Dermis blood vessel endothelial cell (primary cell): Measurements from ENCODE around the gene STRN3. TPM values are rescaled to one million over a fixed set of nuclear protein-coding genes. Genes with fewer than 3 reads are reported as not detected.
"Not testable (repeated sequence)": the region's sequence is repeated elsewhere in the genome, so short reads cannot be mapped to it uniquely, and the experiment has no call there.

ENCODE experiments used
- DNase-seq: peaks from one replicate; pipeline ENCODE4 v3.0.0; 2010
- total RNA-seq: library from RNA; depleted of rRNA; stranded (reverse); fragments of >200 nt; gene quantifications from 2 replicates; pipeline ENCODE4 v1.2.3, GENCODE V29; 2014

STRN3 gene
- total RNA-seq, 1 donor from 2014 or later, result 62.3 TPM

DNA sequence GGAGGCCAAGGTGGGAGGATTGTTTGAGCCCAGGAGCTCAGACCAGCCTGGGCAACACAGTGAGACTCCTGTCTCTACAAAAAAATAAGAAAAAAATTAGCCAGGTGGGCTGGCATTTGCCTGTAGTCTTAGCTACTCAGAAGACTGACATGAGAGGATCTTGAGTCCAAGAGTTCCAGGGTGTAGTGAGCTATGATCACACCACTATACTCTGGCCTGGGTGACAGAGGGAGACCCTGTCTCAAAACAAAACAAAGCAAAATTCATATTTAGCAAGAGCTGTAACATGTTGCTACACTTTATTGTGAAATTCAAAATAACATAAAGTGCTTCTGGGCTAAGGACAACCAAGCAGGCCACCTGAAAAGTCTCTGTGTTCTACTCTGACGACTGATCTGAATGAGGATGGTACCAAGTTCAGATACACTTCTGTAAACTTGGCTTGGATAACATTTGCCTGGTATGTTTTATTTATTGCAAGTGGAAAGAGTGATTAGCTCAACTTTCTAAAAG lies 11.6 kb upstream of the STRN3 start:
- no peak for DNase-seq

DNA sequence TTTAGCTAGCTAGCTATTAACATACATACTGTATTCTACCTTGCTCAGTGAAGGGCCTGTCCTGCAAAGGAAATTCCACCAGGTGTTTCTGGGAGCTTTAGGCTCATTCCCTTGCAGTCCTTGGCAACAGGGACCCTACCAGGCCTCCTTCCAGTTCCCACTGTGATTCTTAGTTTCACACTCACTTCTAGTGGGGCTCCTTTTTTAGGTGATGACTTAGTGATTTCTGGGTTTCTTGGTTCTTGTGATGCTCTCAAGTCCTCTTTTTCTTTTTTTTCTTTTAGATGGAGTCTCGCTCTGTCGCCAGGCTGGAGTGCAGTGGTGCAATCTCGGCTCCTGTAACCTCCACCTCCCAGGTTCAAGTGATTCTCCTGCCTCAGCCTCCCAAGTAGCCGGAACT lies 10.4 kb upstream of the STRN3 start:
- DNase-seq, result no peak

DNA sequence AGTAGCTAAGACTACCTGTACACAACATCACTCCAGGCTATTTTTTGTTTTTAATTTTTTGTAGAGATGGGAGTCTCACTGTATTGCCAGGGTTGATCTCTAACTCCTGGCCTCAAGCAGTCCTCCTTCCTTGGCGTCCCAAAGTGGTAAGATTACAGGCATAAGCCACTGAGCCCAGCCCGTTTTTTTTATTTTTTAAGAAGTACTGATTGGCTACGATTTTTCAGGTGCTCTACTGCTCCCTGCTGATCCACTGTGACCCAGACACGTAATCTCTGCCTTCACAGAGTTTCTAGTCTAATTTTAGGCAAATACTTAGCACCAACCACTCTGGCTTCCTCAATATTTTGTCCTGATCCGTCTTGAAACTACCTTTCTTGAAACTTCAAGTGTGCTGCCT lies 4.3 kb upstream of the STRN3 start:
- no peak for DNase-seq

DNA sequence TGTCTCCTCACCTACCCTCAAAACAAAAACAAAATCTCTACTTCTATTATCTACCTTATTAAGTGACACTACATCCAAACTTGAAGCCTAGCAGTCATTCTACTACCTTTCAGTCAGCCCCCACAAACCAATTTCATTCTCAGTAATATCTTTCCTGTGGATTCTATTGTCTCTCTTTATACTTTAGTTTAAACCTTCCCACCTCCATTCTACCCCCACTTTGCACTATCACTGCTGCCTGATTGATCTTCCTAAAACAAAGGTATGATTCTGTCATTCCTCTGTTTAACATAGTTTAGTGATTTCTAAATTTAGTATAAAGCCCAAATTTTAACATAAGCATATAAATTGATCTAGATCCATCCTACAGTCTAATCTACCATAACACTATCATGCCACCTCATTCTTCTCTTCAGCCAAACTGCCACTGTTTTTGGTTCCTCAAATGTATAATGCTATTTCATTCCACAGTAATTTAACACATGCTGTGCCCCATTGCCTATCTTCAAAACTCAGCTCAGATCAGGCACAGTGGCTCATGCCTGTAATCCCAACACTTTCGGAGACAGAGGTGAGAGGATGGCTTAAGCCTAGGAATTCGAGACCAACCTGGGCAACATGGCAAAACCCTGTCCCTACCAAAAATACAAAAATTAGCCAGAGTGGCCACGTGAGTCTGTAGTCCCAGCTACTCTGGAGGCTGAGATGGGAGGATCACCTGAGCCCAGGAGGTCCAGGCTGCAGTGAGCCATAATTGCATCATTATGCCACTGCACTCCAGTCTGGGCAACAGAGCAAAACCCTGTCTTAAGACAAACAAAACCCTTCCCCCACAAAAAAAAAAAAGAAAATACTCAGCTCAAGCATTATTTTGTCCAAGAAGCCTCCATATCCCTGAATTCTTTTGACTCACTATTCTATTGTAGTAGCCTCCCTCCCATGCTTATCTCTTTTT lies 3.1 kb upstream of the STRN3 start:
- no peak for DNase-seq

DNA sequence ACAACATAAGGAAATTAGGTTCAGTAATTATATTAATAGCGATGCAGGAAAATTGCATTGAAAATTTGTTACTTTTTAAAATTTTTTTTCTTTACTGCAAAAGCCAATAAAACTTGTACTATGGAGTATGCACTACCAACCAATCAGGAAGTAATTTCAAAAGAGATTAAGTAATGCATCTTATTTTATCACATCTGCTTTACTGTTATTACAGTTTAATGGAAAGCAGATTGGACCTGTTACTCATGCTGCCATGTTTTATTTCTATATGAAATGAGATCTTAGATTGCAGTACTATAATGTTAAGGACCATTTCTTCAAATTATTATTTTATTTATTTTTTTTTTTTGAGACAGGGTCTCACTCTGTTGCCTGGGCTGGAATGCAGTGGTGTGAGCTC lies 1.7 kb upstream of the STRN3 start:
- no peak for DNase-seq

DNA sequence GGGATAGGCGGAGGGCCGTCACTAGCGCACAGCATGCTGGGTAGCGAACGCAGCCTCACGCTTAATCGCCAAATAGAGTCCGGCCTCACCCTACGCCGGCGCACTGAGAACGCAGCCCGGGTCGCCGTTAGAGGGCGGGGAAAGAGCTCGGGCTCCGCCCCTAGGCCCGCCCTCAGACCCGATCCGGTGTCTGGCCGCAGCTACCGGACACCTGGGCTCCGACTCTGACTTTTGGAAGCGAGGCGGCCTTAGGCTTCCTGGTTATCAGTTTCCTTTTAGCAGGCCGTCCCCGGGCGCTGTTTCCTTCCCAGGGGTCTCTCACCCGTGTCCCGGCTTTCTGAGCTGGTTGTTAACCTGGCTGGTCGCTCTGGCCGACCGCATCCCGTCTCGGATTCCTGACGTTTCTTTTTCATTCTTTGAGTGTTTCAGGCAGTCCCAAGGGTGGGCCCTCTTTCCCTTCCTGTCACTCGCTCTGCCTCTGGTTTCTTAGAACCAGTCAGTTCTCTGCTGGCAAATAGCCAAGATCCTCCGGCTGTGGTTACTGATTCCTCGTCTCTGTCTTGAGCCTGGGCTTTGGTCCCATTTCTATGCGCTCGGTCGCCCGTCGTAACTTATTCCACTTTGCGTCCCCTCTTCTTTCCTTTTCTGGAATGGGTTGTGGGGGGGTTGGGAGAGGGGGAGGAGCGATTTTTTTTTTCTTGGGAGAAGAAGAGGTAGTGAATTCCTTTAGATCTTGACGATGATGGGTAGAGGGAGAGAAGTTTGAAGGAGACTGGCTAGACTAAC lies 464 bp upstream of the STRN3 start:
- DNase-seq, result peak; percentile 98

DNA sequence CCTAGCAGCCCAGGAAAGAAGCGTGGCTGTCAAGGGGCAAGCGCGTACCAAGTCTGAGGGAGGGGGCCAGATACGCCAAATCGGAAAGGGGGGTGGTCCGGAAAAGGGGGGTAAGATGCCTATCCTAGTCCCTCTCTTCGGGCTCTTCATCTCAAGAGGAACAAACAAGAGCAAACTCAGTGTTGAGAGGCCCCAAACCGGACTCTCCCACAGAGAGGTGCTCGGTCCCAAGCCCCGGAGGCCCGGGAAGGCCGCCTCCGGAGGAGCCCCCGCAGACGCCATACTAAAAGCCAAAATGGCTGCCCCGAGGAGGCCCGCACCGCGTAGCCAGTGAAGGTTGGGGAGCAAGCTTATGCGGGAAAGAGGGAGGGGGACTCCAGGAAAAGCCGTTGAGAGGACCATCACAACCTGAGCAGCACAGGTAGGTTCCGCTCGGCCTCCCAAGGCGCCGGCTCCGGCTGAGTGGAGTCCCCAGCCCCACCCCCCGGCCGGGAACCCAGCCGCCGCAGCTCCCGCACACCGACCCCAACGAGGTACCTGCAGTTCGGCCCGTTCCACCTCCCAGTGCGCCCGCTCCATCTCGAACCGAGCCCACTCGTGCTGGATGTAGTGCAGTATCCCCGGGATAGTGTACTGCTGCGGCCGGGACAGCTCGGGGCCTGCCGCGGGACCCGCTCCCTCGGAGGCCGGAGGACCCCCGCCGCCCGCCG lies 657 bp downstream of the STRN3 start, which contains the start of gene AP4S1:
Gene AP4S1 (plus strand): TSS at position 283 of the 710 bp plus-strand sequence. CDS start 40,548 bp downstream, outside the sequence.
- DNase-seq, result peak; percentile 41

DNA sequence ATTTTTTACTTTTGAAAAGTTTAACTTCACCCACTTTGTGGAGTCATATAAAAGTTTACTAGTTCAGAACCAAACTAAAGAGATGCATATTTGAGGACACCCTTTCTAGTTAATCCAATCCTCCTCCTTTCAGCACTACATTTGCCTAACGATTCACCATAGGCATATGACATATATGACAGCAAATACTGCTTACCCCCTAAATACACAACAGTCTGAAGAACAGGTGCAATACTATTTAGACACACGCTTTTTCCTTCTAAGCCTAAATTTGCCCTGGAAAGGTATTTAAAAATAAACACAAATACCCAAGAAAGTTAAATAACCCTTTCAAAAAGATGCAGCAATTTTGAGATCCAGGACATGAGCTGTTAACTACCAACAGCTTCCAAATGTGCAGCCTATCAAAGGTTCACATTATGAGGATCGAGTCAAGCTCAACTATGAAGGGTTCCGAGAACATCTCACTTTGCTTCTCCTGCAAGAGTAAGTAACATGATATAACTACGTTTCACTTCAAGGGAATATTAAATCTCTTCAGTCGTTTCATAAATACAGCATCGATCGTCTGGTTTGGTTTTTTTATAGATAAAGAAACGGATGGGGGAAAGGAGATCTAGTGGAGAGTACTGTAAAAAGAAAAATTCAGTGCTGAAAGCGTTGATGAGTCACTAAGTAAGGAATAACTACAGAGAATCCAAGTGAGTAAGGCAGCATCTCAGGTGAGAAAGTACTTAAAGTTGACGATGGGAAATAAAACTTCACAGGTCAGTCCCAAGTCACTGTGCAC lies 1.4 kb downstream of the STRN3 start:
- DNase-seq, result peak; percentile 44

DNA sequence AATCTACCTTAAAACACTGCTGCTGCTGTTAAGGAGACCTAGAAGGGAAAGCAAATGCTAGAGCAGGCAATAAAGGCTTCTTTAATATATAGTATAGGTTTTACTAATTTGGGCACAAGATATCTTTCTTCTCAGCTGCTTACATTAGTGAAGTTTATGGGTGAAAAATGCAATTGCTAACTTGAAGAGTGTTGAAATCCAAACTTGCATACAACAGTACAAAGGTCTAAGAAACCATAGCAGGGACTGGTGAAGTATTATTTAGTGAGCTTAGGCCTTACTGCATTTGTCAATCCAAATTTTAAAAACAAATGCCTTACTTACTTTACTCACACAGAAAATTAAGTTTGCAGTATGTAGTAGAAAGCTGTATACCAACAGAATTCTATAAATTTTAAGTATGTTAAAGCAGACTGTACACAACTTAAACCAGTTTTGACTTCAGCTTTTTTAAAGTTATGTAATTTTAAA lies 2.1 kb downstream of the STRN3 start:
- no peak for DNase-seq

DNA sequence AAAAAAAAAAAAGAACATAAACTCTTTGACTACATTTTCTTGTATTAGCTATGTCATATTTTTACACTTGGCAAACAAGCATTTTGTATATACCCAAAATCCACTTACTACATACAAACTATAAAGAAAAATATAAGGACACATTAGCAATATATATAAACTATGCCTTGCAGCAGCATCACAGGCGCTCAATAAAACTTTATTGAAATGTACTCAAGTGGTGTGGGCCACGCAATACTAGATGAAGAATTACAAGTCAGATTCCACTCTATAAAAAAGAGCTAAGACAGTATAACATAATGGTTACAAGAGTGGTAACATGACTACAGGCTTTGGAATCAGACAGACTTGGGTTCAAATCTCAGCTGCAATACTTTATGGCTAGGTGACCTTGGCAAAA lies 3.8 kb downstream of the STRN3 start:
- DNase-seq, result no peak

DNA sequence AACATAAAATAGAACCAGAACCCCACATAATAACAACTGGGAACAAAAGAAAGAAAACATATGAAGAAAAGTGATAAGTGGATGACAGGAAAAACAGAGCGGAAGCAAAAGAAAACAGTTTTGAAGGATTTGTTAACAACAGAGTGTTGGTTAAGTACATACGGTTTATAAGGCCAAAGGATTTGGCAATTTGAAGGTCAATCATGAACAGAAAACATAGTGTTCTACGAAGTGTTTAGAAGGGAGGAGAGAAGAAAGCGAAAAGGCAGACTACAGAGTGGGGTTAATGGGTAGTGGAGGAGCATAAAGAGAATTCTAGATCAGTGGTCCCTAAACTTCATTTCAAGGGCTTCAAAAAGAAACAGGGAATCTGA lies 4.6 kb downstream of the STRN3 start:
- no peak for DNase-seq

DNA sequence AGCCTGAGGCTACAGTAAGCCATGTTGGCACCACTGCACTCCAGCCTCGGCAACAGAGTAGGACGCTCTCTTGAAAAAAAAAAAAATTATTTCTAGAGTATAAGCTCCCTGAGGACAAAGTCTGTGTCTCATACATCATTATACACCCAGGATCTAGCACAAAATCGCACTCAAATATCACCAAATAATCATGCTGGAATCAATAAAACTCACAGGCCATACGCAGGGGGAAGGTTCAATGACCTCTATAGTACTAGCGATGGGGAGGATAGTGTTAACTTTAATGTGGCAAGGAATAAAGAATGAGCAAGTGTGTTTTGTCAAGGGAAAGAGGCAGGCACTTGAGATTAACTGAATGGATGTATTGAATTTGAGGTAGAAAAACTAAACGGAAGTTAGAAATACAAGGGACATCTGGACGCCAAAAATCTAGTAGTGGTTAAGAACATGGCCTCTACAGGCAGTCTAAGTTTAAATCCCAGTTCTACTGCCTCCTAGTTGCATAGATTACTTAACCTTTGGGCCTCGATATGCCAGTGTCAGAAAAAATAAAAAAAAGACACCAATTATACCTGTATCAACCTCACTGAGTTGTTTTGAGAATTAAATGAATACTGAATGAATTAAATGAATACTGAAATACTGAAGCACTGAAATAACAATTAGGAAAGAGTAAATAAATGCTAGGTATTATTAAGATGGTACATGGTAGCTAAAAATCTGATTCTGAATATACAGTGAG lies 5.2 kb downstream of the STRN3 start:
- DNase-seq, result no peak

DNA sequence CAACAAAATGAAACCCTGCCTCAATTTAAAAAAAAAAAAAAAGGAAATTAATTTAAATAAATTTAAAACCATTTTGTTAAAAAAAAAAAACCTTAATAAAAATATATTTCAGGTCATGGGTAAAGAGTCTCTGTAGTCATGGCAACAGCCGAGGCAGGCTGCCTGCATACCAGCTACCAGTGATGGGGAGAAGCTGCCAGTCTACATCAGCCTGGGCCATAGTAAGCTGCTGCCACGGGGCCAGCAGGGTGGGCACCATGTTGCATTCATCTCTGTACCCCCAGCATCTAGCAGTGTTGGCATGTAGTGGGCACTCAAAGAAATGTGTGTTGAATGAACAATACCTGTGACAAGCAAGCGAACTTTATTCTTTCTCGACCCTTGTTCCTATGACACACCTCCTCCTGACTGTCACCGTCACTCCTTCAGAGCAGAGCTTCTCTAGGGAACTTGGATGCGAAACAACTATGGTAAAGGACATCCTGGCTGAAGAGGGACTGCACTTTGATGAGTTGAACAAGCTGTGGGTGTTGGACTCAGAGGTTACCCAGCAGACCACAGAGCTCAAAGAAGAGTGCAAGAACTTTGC lies 8.0 kb downstream of the STRN3 start:
- no peak for DNase-seq

DNA sequence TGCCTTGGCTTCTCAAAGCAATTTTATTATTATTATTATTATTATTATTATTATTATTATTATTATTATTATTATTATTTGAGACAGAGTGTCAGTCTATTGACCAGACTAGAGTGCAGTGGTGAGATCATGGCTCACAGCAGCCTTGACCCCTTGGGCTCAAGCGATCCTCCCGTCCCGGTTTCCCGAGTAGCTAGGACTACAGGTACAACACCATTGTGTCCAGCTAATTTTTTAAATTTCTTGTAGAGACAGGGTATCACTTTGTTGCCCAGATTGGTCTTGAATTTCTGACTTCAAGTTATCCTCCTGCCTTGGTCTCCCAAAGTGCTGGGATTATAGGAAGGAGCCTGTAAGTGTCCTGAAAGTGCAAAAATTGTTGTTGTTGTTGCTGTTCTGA lies 12.3 kb downstream of the STRN3 start:
- DNase-seq, result no peak

DNA sequence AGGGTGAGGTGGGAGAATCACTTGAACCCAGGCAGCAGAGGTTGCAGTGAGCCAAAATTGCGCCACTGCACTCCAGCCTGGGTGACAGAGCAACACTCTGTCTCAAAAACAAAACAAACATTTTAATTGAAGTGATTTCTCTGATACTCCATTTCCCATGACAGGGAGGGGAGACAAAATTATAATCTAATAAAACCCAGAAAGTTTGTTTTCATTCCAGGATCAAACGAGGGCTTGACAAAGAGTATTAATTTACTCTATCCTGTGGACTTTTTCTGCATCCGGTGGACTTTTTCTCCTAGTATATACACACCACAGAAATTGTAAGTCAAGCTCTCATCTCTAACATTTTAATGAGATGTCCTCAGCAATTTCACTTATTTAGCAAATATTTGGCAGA lies 15.2 kb downstream of the STRN3 start:
- DNase-seq, result no peak

DNA sequence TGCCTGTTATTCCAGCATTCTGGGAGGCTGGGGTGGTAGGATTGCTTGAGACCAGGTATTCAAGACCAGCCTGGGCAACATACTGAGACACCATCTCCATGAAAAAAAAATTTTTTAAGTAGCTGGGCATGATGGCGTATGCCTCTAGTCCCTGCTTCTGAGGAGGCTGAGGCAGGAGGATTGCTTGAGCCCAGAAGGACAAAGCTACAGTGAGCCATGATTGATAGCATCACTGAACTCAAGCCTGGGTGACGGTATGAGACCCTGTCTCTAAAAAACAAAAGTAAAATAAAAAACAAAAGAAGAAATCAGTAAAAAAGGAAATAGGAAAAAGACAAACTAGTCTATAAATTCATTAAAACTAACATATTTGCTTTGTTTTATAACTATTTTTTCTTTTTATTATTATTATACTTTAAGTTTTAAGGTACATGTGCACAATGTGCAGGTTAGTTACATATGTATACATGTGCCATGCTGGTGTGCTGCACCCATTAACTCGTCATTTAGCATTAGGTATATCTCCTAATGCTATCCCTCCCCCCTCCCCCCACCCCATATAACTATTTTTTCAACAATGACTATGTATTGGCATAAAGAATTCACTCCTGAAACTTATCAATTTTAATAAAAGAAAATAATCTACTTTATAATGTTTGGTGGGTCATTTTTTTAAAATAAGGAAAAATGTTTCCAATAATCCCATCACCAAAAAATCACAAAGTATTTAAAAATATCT lies 16.2 kb downstream of the STRN3 start:
- DNase-seq, result no peak

DNA sequence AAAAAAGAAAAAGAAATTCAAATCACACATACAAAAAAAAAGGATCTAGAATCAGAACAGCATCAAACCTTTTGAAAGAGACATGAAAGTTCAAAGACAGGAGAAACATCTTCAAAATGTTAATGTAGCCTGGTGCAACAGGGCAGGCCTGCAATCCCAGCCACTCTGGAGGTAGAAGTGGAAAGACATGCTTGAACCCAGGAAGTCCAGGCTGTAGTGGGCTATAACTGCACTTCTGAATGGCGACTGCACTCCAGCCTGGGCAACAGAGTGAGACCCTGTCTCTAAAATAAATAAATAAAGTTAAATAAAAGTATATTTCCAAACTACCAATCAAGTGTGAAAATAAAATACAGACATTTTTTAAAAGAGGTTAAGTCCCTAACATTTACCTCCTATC lies 19.5 kb downstream of the STRN3 start:
- DNase-seq, result no peak

DNA sequence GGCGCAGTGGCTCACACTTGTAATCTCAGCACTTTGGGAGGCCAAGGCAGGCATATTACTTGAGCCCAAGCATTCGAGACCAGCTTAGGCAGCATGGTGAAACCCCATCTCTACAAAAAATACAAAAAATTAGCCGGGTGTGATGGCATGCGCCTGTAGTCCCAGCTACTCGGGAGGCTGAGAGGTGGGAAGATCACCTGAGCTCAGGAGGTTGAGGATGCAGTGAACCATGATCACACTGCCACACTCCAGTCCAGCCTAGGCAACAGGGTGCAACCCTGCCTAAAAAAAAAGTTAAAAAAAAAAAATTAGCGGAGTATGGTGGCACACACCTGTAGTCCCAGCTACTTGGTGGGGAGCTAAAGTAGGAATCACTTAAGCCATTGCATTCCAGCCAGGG lies 22.2 kb downstream of the STRN3 start:
- DNase-seq, result not testable (repeated sequence)

DNA sequence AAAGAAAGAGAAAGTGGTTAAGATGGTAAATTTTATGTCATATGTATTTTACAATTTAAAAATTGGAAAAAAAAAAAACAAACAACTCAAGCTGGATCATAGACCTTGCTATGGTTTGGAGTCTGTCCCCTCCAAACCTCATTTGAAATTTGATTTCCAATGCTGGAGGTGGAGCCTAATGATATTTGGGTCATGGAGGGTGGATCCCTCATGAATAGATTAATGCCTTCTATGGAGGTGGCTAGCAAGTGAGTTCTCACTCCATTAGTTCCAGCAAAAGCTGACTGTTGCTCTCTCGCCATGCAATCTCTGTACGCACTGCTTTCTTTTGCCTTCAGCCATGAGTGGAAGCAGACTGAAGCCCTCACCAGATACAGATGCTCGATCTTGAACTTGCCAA lies 22.9 kb downstream of the STRN3 start:
- no peak for DNase-seq

DNA sequence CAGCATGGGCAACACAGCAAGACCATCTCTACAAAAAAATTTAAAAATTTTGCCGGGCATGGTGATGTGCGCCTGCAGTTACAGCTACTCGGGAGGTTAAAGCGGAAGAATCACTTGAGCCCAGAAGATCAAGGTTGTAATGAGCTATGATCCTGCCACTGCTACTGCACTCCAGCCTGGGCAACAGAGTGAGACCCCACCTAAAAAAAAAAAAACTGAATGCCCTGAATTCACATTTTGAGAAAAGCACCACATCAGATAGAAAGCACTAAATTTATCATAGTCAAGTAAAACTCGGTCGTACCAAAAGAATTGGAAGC lies 24.9 kb downstream of the STRN3 start:
- no peak for DNase-seq
